Hindlimb muscle (tissue), 1 donor: Measurements from ENCODE around the gene DXO. TPM values are rescaled to one million over a fixed set of nuclear protein-coding genes. Genes with fewer than 3 reads are reported as not detected.
"Not testable (repeated sequence)": the region's sequence is repeated elsewhere in the genome, so short reads cannot be mapped to it uniquely, and the experiment has no call there.

ENCODE experiments used
- DNase-seq: peaks from one replicate; pipeline ENCODE4 v3.0.0-alpha.2; 2013
- polyA plus RNA-seq: library from polyadenylated mRNA; unstranded; fragments of 120-200 nt; gene quantifications from one replicate; pipeline ENCODE4 v1.2.1, GENCODE V29; 2013; ENCODE audit not compliant: insufficient read length

Gene DXO
- polyA plus RNA-seq, 1 donor, result 16.8 TPM

- DNase-seq, result no peak
Observed at GRCh38 chr6:31979238-31979898, 7.4 kb upstream of the DXO start.

GRCh38 chr6:31978831-31979230 lies 6.9 kb upstream of the DXO start:
- DNase-seq, result no peak

GRCh38 chr6:31977816-31978431 lies 6.0 kb upstream of the DXO start:
- DNase-seq, result no peak

- DNase-seq, result not testable (repeated sequence)
Observed at GRCh38 chr6:31976065-31976464, 4.1 kb upstream of the DXO start.

GRCh38 chr6:31972709-31973350 lies 892 bp upstream of the DXO start:
- DNase-seq, result peak; percentile 33

- no peak for DNase-seq
Observed at GRCh38 chr6:31971279-31971992, 502 bp downstream of the DXO start.

- no peak for DNase-seq
Observed at GRCh38 chr6:31970604-31971271, 1.2 kb downstream of the DXO start.

GRCh38 chr6:31969712-31970603 lies 2.0 kb downstream of the DXO start:
- DNase-seq, result no peak

GRCh38 chr6:31968791-31969711 lies 2.9 kb downstream of the DXO start:
- no peak for DNase-seq

GRCh38 chr6:31968326-31968725 lies 3.6 kb downstream of the DXO start:
- no peak for DNase-seq

GRCh38 chr6:31967926-31968320 lies 4.0 kb downstream of the DXO start:
- DNase-seq, result no peak

GRCh38 chr6:31966997-31967925 lies 4.7 kb downstream of the DXO start:
- DNase-seq, result no peak

GRCh38 chr6:31966506-31966905 lies 5.4 kb downstream of the DXO start:
- no peak for DNase-seq

GRCh38 chr6:31965700-31966099 lies 6.2 kb downstream of the DXO start:
- DNase-seq, result no peak

GRCh38 chr6:31963921-31964320 lies 8.0 kb downstream of the DXO start:
- no peak for DNase-seq

GRCh38 chr6:31961616-31962015 lies 10.3 kb downstream of the DXO start:
- no peak for DNase-seq

GRCh38 chr6:31958741-31959739 lies 12.9 kb downstream of the DXO start, which contains the start of the genes NELFE and SKIC2:
Gene NELFE, minus strand, starts transcription at chr6:31958971. Its CDS starts 525 bp downstream, at chr6:31958446.
Gene SKIC2, plus strand, starts transcription at chr6:31959175. Its CDS starts 18 bp downstream, at chr6:31959193.
- peak; percentile 98 for DNase-seq

GRCh38 chr6:31958412-31958740 lies 13.6 kb downstream of the DXO start:
- DNase-seq, result peak; percentile 21
